ENCODE measurements around the gene CR1. TPM values are rescaled to one million over a fixed set of nuclear protein-coding genes. Genes with fewer than 3 reads are reported as not detected.
"Not testable (repeated sequence)": the region's sequence is repeated elsewhere in the genome, so short reads cannot be mapped to it uniquely, and the experiment has no call there.

The CR1 gene
- polyA plus RNA-seq, 3 donors: 0.44 to 5.0 (median 3.6) TPM

GRCh38 chr1:207500306-207500705 is 4.3 kb downstream of the CR1 start:
- H3K27ac ChIP-seq (ENCODE audit: low read depth, low read length): no peak overlapping the region
- WGBS, 3 donors: 70 to 78% (median 73%) methylated on average over 3 of the region's 3 CpGs

GRCh38 chr1:207501071-207501470 is 5.1 kb downstream of the CR1 start:
- H3K27ac ChIP-seq (ENCODE audit: low read depth, low read length): no peak overlapping the region
- WGBS, 3 donors: 55 to 66% (median 62%) methylated on average over 5 of the region's 5 CpGs

- H3K27ac ChIP-seq (ENCODE audit: low read depth, low read length): no peak overlapping the region
Measured at GRCh38 chr1:207502726-207503125, 6.8 kb downstream of the CR1 start.

GRCh38 chr1:207503950-207504349 is 8.0 kb downstream of the CR1 start:
- no peak overlapping the region for H3K27ac ChIP-seq (ENCODE audit: low read depth, low read length)
- WGBS, 3 donors: 87 to 91% (median 88%) methylated on average over 3 of the region's 3 CpGs

More at GRCh38 chr1:207502726-207503125, 6.8 kb downstream of the CR1 start:
- WGBS, 3 donors: 53 to 59% (median 58%) methylated on average over 7 of the region's 7 CpGs

- no peak overlapping the region for H3K27ac ChIP-seq (ENCODE audit: low read depth, low read length)
Measured at GRCh38 chr1:207504438-207504837, 8.5 kb downstream of the CR1 start.

GRCh38 chr1:207510444-207510843 is 14.5 kb downstream of the CR1 start:
- no peak overlapping the region for H3K27ac ChIP-seq (ENCODE audit: low read depth, low read length)
- WGBS, 3 donors: 46 to 66% (median 61%) methylated on average over 1 of the region's 1 CpG

DNA sequence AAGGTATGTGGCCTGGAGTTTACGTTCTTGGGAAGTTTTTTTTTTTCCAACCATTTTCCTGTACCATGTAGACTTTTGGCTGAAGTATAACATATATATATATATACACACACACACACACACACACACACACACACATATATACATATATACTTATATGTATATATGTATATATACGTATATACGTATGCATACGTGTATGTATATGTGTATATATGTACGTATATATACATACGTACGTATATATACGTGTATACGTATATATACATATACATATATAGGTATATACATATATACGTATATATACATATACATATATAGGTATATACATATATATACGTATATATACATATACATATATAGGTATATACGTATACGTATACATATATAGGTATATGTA is 18.9 kb downstream of the CR1 start:
- H3K27ac ChIP-seq (ENCODE audit: low read depth, low read length): no peak overlapping the region
- 90 to 95% (median 94%) methylated on average over 13 of the region's 13 CpGs for WGBS, 3 donors

DNA sequence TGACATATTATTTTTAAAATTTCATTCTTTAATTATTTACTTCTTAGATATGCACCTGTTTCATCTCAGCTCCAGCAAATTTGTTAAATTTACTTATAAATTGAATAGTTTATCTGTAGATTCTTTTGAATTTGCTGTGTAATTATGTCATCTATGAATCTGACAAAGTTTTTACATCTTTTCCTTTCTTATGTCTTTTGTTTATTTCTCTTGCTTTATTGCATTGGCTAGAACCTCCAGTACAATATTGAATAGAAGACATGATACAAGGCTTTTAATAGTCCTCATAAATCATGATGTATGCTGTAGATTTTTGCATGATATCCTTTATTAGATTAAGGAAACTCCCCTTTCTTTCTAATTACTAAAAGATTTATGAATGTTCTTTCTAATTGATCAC is 20.8 kb downstream of the CR1 start:
- H3K27ac ChIP-seq (ENCODE audit: low read depth, low read length): no peak overlapping the region

DNA sequence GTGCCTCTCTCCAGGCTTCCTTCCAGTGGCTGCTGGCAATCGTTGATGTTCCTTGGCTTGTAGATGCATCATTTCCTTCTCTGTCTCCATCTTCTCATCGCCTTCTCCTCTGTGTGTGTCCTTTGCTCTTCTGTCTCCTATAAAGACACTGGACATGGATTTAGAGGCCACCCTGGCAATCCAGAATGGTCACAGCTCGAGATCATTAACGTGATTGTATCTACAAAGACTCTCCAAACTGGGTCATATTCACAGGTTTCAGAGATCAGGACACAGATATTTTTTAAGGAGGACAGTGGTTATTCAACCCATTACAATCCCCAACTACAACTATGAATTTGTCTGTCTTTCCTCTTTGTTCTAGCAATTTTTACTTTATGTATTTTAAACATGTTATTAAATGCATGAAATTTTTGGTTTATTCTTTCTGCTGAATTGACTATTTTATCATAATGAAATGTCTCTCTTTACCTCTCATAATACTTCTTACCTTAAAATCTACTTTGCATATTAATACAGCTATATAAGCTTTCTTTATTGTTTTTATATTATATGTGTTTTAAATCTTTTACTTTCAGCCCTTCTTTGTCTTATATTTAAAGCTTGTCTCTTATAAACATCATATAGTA is 22.8 kb downstream of the CR1 start:
- 61 to 70% (median 68%) methylated on average over 4 of the region's 4 CpGs for WGBS, 3 donors
- no peak overlapping the region for H3K27ac ChIP-seq (ENCODE audit: low read depth, low read length)

- no peak overlapping the region for H3K27ac ChIP-seq (ENCODE audit: low read depth, low read length)
- 78 to 79% (median 79%) methylated on average over 23 of the region's 23 CpGs for WGBS, 3 donors
Measured at GRCh38 chr1:207519505-207520399, 23.8 kb downstream of the CR1 start.

DNA sequence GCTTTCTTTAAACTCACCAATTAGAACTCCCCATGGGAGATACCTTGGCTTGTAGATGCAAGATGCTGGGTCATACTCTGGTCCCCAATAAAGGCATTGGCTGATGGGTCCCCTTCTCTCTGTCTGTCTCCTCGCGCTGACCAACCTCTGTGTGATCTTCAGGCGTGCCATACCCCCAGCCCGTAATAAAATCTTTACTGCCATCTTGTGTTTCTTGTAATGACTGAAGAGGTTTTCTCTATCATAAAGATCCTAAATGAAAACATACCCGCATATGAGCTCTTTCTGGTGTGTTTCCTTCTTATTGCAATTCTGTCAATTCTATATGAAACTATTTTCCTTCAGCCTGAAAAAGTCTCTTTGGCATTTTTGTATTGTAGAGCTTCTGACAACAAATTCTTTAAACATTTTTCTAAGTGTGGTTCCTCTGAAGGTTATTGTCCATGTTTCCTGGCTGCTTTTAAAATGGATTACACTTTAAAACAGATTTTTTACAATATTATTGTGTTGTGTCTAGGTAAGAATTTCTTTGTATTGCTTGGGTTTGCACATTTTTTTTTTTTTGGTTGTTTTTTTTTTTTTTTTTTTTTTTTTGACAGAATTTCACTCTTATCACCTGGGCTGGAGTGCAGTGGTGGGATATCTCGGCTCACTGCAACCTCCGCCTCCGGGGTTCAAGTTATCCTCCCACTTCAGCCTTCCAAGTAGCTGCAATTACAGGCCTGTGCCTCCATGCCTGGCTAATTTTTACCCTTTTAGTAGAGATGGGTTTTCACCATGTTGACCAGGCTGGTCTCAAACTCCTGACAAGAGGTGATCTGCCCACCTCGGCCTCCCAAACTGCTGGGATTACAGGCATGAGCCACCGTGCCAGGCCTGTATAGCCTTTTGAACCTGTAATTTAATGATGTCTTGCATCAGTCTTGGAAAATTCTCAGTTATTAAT is 24.7 kb downstream of the CR1 start:
- H3K27ac ChIP-seq (ENCODE audit: low read depth, low read length): not testable (repeated sequence)
- WGBS, 3 donors: 81 to 91% (median 88%) methylated on average over 10 of the region's 10 CpGs

DNA sequence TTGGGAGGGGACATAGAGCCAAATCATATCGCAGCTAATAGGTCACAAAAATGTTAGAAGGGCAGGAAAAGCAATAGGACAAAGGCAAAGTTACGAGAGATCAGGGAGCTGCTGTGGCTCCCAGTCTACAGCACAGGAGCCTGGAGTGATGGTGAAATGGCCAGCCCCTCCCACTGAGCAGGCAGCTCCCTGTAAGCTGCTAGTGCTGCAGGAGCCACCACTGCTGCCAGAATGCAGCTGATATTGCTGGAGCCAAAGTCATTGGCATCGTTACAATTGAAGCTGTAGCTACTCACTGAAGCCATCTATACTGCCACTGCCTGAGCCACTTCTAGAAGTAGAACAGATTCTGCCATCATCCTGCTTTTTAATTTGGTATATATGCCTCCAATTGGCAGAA is 29.3 kb downstream of the CR1 start:
- WGBS, 3 donors: 62 to 77% (median 70%) methylated on average over 2 to 3 of the region's 3 CpGs

DNA sequence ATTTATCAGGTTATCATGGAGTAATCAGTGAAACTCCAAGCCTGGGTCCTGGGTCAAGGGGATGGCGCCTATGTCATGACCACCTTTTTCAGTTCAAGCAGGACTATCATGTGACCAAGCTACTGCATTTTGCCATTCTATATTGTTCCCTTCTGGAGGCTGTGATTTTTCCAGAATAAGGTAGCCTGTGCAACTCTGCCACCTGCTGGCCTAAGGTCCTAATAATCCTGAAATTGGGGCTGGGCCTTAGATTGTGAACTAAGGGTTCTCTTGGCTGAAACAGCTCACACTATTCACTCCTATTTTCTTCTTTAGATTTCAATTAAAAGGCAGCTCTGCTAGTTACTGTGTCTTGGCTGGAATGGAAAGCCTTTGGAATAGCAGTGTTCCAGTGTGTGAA is 32.4 kb downstream of the CR1 start:
- not testable (repeated sequence) for H3K27ac ChIP-seq (ENCODE audit: low read depth, low read length)
- no CpG with 5 or more reads among the region's 1 CpG for WGBS, 3 donors

More for the DNA sequence above, 29.3 kb downstream of the CR1 start:
- H3K27ac ChIP-seq (ENCODE audit: low read depth, low read length): not testable (repeated sequence)

- no CpG with 5 or more reads among the region's 5 CpGs for WGBS, 3 donors
- H3K27ac ChIP-seq (ENCODE audit: low read depth, low read length): not testable (repeated sequence)
Measured at GRCh38 chr1:207536263-207536662, 40.3 kb downstream of the CR1 start.

DNA sequence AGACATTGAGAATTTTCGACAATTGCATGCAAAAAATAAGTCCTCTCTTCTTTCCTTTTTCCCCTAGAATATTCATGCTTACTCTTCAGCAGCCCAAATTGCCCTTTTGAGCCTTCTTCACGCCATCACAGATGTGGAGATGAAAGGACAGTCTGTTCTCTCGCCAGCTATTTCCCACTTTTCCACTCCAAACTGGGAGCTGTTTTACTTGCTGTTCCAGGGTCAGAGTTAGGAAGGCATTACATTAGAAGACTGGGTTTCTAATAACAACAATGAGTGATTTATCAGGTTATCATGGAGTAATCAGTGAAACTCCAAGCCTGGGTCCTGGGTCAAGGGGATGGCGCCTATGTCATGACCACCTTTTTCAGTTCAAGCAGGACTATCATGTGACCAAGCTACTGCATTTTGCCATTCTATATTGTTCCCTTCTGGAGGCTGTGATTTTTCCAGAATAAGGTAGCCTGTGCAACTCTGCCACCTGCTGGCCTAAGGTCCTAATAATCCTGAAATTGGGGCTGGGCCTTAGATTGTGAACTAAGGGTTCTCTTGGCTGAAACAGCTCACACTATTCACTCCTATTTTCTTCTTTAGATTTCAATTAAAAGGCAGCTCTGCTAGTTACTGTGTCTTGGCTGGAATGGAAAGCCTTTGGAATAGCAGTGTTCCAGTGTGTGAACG is 50.9 kb downstream of the CR1 start:
- H3K27ac ChIP-seq (ENCODE audit: low read depth, low read length): not testable (repeated sequence)
- WGBS, 3 donors: no CpG with 5 or more reads among the region's 5 CpGs

GRCh38 chr1:207554823-207555222 is 58.9 kb downstream of the CR1 start:
- no CpG with 5 or more reads among the region's 5 CpGs for WGBS, 3 donors
- H3K27ac ChIP-seq (ENCODE audit: low read depth, low read length): not testable (repeated sequence)

DNA sequence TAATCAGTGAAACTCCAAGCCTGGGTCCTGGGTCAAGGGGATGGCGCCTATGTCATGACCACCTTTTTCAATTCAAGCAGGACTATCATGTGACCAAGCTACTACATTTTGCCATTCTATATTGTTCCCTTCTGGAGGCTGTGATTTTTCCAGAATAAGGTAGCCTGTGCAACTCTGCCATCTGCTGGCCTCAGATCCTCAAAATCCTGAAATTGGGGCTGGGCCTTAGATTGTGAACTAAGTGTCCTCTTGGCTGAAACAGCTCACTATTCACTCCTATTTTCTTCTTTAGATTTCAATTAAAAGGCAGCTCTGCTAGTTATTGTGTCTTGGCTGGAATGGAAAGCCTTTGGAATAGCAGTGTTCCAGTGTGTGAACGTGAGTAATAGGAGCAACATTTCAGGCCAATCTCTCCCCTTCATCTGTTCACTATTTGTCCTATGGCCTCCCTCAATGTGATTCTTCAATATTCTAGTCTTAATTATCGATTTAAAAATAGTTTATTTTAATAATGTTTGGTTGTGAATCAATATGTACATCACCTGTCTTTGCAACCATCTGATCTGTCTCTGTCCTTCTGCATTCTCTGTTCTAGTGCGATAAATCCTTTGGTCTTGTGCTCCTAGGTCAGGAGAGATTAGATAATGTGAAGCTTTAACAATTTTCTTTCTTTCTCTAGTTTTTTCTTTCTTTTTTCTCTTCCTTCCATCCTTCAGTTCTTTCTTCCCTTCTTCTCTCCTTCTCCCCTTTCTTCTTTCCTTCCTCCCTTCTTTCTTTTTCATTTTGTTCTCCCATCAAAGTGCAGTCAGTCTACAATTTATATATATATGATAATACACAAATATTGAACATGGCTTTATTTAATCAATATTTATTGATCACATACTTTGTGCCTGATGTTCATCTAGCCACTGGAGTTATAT is 69.8 kb downstream of the CR1 start:
- 64 to 75% (median 68%) methylated on average over 4 of the region's 4 CpGs for WGBS, 3 donors
- H3K27ac ChIP-seq (ENCODE audit: low read depth, low read length): no peak overlapping the region

All from adipose tissue (tissue), 3 donors.